Measurements from ENCODE around the gene NDFIP1.
"Not testable (repeated sequence)": the region's sequence is repeated elsewhere in the genome, so short reads cannot be mapped to it uniquely, and the experiment has no call there.

Gene NDFIP1

GRCh38 chr5:142080248-142080647 lies 28.3 kb upstream of the NDFIP1 start:
- no peak overlapping the region for H3K4me3 ChIP-seq (ENCODE audit: low read length)
- DNase-seq (ENCODE audit: low read depth): no peak
- no peak for TF ChIP-seq CTCF (IDR thresholded peaks at IDR 0.05; ENCODE audit: insufficient read depth, low read depth, low read length, missing control alignments)

- TF ChIP-seq CTCF (IDR thresholded peaks at IDR 0.05; ENCODE audit: insufficient read depth, low read depth, low read length, missing control alignments): no peak
- H3K4me3 ChIP-seq (ENCODE audit: low read length): no peak overlapping the region
- DNase-seq (ENCODE audit: low read depth): no peak
These were observed 26.3 kb upstream of the NDFIP1 start for GRCh38 chr5:142082182-142082781.

GRCh38 chr5:142086229-142086628 lies 22.4 kb upstream of the NDFIP1 start:
- H3K4me3 ChIP-seq (ENCODE audit: low read length): no peak overlapping the region
- no peak for TF ChIP-seq CTCF (IDR thresholded peaks at IDR 0.05; ENCODE audit: insufficient read depth, low read depth, low read length, missing control alignments)
- no peak for DNase-seq (ENCODE audit: low read depth)

GRCh38 chr5:142086679-142087078 lies 21.9 kb upstream of the NDFIP1 start:
- no peak overlapping the region for H3K4me3 ChIP-seq (ENCODE audit: low read length)
- no peak for TF ChIP-seq CTCF (IDR thresholded peaks at IDR 0.05; ENCODE audit: insufficient read depth, low read depth, low read length, missing control alignments)

GRCh38 chr5:142087920-142088679 lies 20.5 kb upstream of the NDFIP1 start:
- DNase-seq (ENCODE audit: low read depth): peak; percentile 14
- no peak for TF ChIP-seq CTCF (IDR thresholded peaks at IDR 0.05; ENCODE audit: insufficient read depth, low read depth, low read length, missing control alignments)
- H3K4me3 ChIP-seq (ENCODE audit: low read length): no peak overlapping the region

More at GRCh38 chr5:142086679-142087078, 21.9 kb upstream of the NDFIP1 start:
- DNase-seq (ENCODE audit: low read depth): no peak

DNA sequence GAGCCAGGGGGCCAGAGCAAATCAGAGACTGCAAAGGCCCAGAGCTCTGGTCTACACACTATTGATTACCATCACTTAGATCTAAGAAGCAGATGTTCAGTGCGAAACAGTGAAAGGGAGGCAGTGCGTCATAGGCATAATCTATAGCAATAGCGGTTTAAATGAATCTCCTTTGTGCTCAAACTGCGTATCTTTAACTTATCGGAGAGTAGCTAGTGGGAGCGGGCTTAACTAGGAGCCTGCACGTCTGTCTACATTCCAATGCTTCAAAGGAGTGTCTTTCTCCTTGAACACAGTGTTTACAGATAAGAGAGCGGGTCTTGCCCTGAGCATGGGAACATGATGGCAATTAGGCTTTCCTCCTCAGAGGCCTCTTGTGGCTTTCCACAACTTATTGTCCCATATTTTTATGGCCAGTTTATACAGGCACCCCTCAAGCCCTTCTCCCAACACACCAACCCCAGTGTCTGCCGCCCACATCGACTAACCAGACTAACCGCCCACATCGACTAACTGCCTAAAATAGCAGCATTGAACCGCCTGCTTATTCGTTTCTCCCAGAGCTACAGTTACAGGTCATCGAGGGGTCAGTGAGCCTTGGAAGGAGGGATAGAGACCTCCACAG lies 19.6 kb upstream of the NDFIP1 start:
- not testable (repeated sequence) for DNase-seq (ENCODE audit: low read depth); H3K4me3 ChIP-seq (ENCODE audit: low read length)

- H3K4me3 ChIP-seq (ENCODE audit: low read length): no peak overlapping the region
- TF ChIP-seq CTCF (IDR thresholded peaks at IDR 0.05; ENCODE audit: insufficient read depth, low read depth, low read length, missing control alignments): no peak
- DNase-seq (ENCODE audit: low read depth): no peak
These were observed 17.6 kb upstream of the NDFIP1 start for GRCh38 chr5:142091012-142091411.

All from epithelial cell of esophagus (primary cell).